Stimulated activated CD4-positive, alpha-beta T cell treated with anti-CD3 and anti-CD28 coated beads, TNF-alpha, amount 100 ng/mL, for 4 hours (primary cell): ENCODE results near the gene MAP2K5.

ENCODE experiments used
- DNase-seq, 3 experiments: peaks; one replicate each; pipeline ENCODE4 v3.0.0-alpha.2; 2020; ENCODE audit warnings: low read depth in 3 of 3

The MAP2K5 gene

DNA sequence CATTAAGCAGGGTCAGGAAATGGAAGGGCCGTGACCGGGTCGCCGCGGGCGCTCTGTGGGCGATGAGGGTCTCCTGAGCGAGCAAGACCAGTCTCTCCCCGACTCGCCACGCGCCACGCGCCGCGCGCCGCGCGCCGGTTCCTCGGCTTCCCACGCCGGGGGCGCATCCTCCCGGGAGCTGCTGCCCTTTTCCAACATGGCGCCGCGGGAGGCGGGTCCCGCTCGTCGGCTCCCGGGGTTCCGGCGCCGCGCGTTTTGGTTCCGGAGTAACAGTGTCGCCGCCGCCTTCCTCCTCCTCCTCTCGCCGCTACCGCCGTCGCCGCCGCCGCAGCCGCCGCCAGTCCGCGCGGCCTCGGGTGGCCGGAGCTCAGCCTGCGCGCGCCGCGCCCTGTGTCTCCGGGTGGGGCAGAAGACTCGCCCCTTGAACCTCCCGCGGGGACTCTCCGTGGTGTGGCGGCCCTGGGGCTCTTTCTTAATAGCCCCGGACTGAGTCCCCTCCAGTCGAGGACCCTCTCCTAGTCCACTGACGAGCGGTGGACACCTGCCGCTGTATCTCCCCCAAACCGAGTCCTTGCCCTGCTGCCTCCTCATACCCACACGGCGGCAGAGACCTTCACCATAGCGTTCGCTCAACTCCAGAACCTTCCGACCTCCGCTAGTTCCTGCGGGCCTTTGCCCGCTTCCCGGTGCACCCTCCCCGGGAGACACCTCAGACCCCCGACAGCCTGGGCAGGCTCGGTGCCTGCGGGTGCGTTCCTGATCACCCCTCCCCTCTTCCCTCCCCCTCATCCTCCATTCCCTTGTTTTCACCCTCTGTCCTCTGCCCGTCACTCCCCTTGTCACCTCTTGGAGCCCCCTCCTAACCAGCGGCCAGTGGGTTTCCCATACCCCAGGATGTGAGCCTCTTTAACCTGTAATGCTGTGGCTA lies at the start of gene MAP2K5:
Gene MAP2K5, plus strand, starts transcription at position 284 of the 928 bp plus-strand sequence. Its CDS starts 633 bp downstream, at position 917.
- DNase-seq, result peak; percentile 60 to 74 (median 73)

DNA sequence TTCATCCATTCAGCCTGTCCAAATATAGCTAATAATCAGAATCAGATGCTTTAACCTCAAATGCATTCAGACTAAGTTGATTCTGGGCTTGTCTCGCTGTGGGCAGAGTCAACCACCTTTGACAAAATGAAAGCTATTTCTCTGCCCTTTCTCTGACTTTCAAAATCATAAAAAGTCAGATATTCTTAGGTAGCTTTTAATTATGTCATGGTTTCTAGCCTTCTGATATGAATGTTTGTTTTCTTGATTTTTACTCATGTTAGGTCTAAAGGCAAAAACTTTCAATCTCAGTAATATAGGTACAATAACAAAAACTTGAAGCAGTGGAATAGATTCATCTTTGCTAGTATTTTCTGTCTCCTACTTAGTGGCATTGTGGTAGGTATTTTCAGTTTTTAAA lies 46.9 kb upstream of the MAP2K5 start:
- DNase-seq, result no peak

DNA sequence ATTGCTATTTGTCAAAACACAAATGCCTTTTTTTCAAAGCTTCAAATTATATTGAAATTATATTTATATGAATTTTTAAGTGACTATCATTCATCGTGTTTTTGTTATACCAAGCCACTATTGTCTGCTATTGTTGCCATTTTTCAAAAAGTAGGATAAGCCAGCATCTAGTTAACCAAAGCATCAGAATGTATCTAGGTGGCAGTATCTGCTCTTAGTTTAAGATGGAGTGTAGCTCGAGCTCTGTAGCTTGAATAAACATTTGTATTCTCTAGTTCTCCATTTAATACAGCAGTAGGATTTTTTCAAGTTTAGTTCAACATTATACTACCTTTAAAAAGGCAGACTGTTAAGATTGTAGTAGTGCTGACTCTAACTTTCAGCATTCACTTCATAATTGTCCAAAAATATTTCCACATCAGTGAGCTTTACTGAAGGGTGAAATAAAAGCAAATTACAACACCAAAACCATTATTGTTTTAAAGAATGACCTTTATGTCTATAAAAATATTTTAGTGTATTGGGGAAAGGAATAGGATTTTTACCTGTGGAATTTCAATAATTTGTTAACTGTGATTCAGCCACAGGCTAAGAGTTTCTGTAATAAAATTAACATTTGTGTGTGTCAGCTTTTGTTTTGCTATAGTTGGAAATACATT lies 41.2 kb upstream of the MAP2K5 start:
- no peak for DNase-seq

DNA sequence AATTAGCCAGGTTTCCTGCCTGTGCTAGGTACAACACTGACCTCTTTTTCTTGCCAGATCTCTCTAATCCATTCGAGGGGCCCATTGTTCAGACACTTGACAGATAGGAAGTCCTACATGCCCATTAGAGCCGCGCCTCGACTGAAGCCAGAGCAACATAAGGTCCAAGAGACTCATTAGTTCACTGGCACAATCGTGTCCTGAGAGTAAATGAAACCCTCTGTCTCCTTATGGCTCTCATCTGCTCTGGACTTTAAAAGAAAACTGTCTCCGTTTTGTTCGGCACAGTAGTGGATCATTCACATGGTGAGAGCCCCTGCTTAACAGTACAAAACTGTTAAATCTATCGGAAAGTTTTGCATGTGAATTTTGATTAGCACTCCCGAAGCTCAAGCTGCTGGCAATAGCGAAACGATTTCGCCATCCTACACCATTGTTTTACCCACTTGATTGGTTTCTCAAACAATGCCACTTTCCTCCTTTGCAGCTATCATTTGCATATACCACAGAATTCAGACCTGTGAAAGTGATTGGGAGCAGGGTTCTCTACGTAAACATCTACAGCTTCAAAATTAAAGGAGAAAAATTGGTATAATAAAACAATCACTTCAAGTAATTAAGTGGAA lies 40.6 kb upstream of the MAP2K5 start:
- no peak for DNase-seq

DNA sequence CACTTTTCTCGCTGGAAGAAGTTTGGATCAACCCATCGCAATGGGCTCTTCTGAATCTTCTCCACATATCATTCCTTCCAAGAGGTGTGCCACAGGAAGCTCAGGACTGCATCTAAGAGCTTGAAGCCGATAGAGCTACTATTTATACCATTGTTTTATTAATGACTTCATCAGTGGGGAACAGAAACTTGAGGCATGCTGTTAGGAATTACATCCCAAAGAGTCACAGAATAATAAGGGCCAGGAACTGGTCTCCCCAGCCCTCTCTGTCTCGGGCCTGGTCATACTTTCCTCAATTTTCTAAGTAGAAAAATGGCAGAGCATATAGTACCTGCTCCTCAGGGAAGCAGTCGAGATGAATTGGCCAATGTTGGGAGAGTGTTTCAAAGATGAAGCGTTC lies 38.4 kb upstream of the MAP2K5 start:
- DNase-seq, result no peak

DNA sequence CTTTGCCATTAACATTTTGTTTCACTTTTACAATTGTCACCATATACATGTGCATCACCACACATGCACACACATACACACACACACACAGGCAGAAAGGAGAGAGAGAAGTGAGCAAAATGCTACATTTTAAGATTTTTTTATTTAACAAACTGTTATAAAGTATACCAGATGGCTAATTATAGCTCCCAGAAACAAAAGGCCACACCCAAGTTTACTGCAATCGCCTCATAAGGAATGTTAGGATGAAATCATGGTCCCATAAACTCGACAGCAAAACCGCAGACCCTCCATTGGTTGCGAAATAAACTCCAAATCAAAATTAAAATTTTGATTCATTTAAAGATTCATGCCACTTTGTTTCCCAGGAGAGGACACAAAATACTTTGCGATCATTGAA lies 37.7 kb upstream of the MAP2K5 start:
- DNase-seq, result no peak

DNA sequence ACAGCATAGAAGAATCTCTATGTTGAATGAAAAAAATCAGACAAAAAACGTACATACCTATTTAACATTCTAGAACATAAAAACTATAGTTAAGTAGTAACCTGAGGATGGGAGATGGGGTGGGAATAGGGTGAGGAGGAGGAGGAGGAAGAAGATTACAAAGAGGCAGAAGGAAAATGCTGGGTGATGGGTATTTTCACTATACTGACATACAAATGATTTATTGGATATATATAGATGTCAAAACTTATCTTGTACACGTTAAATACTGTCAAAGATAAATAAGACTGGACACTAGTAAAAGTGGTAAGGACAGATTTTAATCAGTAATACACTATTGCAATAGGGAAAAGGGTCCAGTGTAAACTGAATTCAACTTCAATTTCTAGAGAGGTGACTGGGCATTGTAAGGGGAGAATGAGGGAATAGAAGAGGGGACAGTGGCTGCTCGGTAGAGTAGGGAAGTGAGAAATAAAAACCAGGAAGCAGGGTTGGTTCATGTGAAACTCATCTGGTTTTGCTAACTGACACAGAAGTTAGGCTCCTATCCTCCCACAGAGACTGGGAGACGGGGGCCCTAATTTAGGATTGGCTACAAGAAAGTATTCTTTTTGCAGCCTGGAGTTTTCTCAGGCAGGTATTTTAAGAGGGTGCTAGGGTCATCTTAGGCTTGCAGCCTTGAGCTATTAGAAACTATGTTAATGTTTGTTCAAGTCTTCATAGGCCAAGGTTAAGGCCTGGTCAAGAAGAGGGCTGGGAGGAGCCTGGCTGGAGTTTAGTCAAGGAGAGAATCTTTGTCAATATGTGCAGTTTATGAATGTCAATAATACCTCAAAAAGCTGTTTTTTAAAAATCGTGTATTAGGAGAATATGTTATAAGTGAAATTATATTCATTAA lies 36.6 kb upstream of the MAP2K5 start:
- DNase-seq, result no peak

DNA sequence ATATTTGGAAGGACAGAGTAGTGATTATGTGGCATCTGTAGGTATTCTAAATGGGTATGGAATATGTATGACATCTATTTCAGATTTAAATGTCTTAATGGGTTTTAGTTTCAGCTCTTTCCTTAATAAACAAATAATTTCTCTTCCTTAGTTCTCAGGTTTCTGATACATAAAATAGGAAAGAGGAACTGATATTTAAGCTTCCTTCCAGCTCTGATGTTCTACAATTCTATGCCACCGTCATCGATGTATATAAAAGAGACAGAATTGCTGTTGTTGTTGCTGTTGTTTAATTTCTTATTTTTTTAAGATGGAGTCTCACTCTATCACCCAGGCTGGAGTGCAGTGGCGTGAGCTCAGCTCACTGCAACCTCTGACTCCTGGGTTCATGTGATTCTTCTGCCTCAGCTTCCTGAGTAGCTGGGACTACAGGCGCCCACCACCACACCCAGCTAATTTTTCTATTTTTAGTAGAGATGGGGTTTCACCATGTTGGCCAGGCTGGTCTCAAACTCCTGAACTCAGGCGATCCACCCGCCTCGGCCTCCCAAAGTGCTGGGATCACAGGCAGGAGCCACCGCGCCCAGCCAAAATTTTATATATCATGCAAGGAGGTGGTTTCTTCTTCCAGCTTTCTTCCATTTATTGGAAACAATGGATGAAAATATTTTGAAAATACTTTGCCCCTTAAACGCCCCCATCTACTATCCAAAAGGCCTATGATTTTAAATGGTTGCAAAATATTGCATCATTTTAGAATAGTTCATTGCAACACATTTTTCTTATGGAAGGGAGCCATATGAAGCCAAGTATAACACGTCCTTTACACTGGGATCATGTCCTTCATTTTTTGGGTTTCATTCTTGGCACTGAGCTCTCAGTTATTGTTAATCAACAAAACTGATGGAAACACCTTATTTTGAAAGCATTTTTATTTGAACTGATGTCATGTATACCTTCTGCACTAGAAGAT lies 35.4 kb upstream of the MAP2K5 start:
- no peak for DNase-seq

DNA sequence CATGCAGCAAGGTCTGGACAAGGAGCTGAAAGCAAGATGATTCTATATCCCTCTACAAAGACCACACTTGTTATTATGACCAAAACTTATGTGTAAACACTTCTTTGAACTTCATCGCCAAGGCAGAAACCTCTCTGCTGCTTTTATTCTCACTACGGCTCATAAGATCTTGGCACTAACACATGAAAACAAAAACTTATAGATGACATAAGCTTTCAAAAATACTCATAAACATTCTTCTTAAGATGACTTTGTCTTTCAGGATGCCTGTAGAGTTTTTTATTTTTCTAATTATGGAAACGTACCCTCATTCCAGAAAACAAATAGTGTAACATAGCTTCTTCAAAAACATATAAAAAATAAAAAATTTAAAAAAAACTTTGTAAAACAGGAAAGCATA lies 34.1 kb upstream of the MAP2K5 start:
- DNase-seq, result no peak

DNA sequence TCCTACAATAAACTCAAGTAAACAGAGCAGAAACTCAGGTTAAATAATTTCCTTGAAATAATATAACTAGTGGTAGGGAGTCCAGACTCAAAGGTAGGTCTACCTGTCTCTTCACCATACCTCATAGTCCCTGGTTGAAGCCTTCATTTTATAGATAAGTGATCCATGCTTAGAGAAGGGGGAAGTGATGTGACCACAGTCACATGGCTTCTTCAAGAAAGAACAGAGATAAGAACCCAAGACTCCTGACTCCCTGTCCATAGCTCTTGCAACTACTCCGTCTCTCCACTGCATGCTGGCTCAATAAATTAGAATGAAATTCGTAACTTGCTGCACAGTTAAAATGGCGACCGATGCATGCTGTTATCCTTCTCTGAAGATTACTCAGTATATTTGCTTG lies 32.6 kb upstream of the MAP2K5 start:
- no peak for DNase-seq

DNA sequence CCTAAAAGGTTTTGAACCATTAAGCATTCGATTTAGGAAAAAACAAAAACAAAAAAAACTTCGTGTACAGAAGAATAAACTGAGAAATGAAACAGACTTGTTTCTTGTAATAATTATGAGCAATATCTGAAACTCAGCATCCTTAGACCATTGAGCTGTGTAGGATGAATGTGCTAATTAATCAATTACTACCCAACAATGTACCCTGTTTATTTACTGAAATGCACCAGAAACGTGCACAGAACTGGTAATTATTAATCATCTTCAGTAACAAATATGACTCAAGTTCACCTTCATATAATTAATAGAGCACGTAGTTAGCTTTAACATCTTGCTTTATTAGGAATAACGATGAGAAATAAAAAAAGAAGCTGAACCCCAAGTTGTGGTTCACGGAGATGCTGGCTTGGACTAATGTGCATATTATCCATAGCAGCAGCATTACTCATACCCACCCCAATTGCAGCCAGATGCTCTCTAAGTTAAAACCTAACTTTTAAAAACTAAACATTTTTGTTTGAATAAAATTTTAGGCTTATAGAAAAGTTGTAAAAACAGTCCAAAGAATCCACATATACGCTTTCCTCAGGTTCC lies 31.8 kb upstream of the MAP2K5 start:
- no peak for DNase-seq

DNA sequence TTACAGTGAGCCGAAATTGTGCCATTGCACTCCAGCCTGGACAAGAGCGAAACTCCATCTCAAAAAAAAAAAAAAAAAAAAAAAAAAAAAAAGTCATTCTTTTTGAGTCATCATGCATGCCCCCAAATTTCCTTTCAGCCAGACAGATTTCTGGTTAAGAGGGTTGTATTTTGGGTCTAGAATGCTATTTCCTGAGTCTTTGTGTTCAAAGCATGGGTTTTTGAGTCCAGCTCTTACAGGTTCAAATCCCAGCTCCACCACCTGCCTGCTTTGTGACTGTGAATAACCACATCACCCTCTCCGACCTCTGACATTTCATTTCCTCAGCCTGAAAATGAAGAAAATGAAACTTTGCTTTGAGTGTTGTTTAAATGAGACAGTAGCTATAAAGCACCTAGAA lies 30.9 kb upstream of the MAP2K5 start:
- DNase-seq, result no peak

DNA sequence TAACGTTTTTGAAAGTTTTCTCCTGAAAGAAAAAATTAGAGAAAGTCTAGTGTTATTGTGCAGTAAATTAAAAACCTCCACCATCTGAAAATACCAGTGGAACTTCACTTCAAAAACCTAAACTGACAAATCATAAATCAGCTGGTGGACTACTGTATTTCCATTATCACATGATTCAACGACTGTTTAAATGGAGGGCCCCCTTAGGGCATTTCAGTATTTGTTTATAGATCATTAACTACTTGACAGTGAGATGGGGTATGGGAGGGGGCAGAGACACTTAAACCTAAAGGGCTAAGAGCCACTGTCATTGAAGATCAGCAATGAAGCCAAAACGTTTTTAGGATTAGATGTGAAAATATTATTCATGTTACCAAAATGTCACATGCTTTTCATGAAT lies 30.4 kb upstream of the MAP2K5 start:
- no peak for DNase-seq

DNA sequence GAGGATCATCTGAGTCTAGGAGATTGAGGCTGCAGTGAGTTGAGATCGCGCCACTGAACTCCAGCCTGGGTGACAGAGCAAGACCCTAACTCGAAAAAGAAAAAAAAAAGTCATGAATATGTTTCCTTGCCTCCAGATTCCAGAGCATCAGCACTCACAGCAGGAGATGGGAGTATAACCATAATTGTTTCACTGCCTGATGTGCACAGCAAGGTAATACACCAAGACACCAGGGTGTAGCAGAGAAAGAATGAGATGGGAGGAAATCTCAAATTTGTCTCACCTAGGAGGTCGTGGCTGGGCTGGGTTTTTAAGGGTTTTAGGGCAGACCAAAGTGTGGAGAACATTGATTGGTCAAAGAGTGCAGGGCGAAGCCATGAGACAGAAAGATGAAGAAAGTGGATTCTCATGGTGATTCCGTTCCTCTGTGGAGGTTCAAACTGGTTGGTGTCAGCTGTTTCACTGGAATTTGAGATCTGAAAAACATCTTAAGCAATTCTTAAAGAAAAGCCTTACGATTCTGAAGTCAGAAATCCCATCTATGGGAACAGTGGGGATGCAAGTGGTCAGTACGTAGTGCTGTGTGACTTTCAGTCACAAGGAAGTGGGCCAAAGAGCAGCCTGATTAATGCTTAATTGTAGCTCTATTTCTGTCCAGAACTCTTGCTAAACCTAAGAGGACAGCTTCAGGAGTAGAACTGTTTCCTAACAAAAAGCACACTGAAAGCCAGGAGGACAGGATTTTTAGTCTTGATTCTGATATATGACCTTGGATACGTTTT lies 29.4 kb upstream of the MAP2K5 start:
- DNase-seq, result no peak

DNA sequence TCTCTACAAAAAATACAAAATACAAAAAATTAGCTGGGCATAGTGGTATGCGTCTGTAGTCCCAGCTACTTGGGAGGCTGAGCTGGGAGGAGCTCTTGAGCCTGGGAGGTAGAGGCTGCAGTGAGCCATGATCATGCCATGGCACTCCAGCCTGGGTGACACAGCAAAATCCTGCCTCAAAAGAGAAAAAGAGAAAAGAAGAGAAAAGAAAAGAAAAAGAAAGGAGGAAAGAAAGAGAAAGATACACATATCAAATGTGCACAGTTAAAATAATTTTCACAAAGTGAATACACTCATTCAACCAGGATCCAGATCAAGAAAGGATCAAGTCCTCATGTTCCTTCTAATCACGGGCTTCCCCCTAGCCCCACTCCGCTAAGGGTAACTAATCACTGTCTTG lies 27.4 kb upstream of the MAP2K5 start:
- no peak for DNase-seq

DNA sequence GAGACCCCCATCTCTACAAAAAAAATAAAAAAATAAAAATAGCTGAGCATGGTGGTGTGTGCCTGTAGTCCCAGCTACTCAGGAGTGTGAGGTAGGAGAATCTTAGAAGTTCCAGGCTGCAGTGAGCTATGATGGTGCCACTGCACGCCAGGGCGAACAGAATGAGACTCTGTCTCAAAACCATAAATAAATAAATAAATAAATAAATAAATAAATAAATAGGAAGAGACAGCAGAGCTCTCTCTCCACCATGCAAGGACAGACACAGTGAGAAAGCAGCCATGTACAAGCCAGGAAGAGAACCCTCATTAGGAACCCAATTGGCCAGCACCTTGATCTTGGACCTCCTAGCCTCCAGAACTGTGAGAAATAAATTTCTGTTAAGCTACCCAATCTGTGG lies 26.9 kb upstream of the MAP2K5 start:
- no peak for DNase-seq

DNA sequence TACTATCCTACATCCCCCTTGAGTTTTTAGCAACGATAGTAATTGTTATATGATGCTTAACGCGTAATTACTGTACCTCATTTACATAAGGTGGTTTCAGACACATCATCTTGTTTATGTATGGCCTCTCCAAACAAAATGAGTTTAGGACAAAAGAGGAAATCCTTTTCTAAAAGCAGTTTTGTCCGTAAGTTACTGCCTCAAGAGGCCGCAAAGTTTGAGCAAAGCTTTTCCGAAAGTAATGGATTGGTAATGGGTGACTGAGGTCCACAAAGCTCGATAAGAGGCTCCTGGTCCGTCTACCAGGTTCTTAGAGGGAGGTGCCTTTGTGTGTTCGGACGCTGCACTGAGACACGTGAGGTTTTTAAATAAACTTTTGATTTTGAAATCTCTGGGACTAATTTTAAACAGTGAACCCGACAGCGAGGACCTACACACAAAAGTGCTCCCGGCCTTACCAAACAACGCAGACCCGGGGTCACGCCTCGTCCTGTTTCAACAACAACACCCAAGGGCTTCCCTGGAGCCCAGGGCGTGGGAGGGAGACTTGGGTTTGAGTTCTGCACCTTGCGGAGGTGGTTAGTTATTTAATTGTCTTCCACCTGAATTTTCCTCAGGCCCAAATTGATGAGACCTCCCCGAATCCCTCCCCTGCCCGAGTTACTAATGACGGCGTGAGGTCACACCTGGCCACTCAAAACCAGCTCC lies 22.0 kb upstream of the MAP2K5 start:
- no peak for DNase-seq

DNA sequence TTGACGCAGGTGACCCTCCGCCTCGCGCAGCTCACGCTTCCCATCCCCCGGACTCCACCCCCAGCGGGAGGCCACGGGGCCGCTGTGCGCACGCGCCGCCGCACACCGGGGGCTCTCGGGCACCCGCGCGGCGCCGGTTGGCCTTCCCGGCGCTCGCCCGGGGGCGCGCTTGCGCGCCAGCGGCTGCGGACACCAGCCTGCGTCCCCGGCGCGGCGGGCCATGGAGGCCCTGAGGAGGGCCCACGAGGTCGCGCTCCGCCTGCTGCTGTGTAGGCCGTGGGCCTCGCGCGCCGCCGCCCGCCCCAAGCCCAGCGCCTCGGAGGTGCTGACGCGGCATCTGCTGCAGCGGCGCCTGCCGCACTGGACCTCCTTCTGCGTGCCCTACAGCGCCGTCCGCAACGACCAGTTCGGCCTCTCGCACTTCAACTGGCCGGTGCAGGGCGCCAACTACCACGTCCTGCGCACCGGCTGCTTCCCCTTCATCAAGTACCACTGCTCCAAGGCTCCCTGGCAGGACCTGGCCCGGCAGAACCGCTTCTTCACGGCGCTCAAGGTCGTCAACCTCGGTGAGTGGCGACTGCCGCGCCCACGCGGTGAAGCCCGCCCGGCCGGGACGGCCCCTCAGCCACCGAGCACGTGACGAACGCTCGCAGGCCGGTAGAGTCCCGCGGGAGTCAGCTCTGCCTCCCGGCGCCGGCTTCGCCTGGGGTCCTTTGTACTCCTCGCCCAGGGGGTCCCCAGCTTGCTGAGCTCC lies 21.3 kb upstream of the MAP2K5 start, which contains the start of gene C15orf61:
Gene C15orf61, plus strand, starts transcription at position 103 of the 754 bp plus-strand sequence. Its CDS starts 118 bp downstream, at position 221.
- DNase-seq, result peak; percentile 66 to 77 (median 72)
